HepG2 (cell line): ENCODE measurements around the gene FBLIM1. TPM values are rescaled to one million over a fixed set of nuclear protein-coding genes. Genes with fewer than 3 reads are reported as not detected.
A peak's percentile ranks its signal among the peaks of the same experiment; 100 is the strongest.

Experiments used
- ETV5 ChIP-seq: IDR thresholded peaks from 2 replicates; pipeline ENCODE4 v1.6.1; 2018; ENCODE audit warnings: missing biosample characterization, missing genetic modification reagents, inconsistent platforms, borderline replicate concordance
- MAZ ChIP-seq, 2 experiments: sonication (generic) in 1 of 2; formaldehyde crosslinking in 1 of 2; IDR thresholded peaks; 2 replicates each; pipeline versions ENCODE4 v1.5.0 to v1.6.1; 2012 to 2020; ENCODE audit warnings: low read depth in 2 of 2, mild to moderate bottlenecking in 2 of 2, borderline replicate concordance in 1 of 2, improper control_type of control experiment in 1 of 2, low read length in 1 of 2, missing genetic modification reagents in 1 of 2, moderate library complexity in 1 of 2
- MYNN ChIP-seq: sonication (generic); formaldehyde crosslinking; IDR thresholded peaks from 2 replicates; pipeline ENCODE4 v1.4.0; 2020; ENCODE audit warnings: mild to moderate bottlenecking, low read depth, missing genetic modification reagents
- POLR2G ChIP-seq: fragments of 200-400 bp; formaldehyde crosslinking; IDR thresholded peaks from 2 replicates; pipeline ENCODE4 v1.6.1; 2018; ENCODE audit warnings: mild to moderate bottlenecking, low read depth, low read length, moderate library complexity
- SAP130 ChIP-seq: IDR thresholded peaks from 2 replicates; pipeline ENCODE4 v1.6.1; 2016; ENCODE audit warnings: low read depth
- ZBTB38 ChIP-seq: sonication (generic); formaldehyde crosslinking; IDR thresholded peaks from 2 replicates; pipeline ENCODE4 v1.5.1; 2020; ENCODE audit warnings: mild to moderate bottlenecking, missing genetic modification reagents
- ZNF619 ChIP-seq: sonication (generic); formaldehyde crosslinking; IDR thresholded peaks from 2 replicates; pipeline ENCODE4 v1.4.0; 2020; ENCODE audit warnings: mild to moderate bottlenecking, missing genetic modification reagents
- polyA plus RNA-seq, 8 experiments: library from polyadenylated mRNA; depleted of rRNA in 3 of 8; stranded (reverse) in 7 of 8; unstranded in 1 of 8; fragments of >200 nt; fragmentation: Illumina TruSeq in 4 of 8; extraction: Trizol in 4 of 8; gene quantifications; 2 replicates each; pipeline versions ENCODE4 v1.2.1 to v1.2.3, GENCODE V29; 2011 to 2016; ENCODE audit warnings: low read depth in 4 of 8, missing spikeins in 1 of 8, mixed read lengths in 1 of 8; ENCODE audit not compliant: insufficient read depth in 1 of 8
- total RNA-seq, 5 experiments: library from RNA; depleted of rRNA; stranded (reverse); fragments of >200 nt; fragmentation: Illumina TruSeq; extraction: Trizol; gene quantifications; 2 replicates each; pipeline ENCODE4 v1.2.3, GENCODE V29; 2016; ENCODE audit warnings: low read depth in 1 of 5
- TF ChIP-seq, protein P1 (sequence below): sonication (generic); formaldehyde crosslinking; IDR thresholded peaks from one replicate; pipeline ENCODE4 v1.5.1; 2020; ENCODE audit warnings: mild to moderate bottlenecking, missing genetic modification reagents; ENCODE audit errors: not compliant biosample characterization
- TF ChIP-seq, protein P2 (sequence below): sonication (generic); formaldehyde crosslinking; IDR thresholded peaks from 2 replicates; pipeline ENCODE4 v1.9.0; 2022; ENCODE audit warnings: low read depth, missing genetic modification reagents
- TF ChIP-seq, protein P3 (sequence below): IDR thresholded peaks from 2 replicates; pipeline ENCODE4 v1.4.0; 2020; ENCODE audit warnings: mild to moderate bottlenecking, missing genetic modification reagents
- TF ChIP-seq, protein P4 (sequence below): sonication (generic); formaldehyde crosslinking; IDR thresholded peaks from 2 replicates; pipeline ENCODE4 v1.4.0; 2020; ENCODE audit warnings: missing genetic modification reagents, borderline replicate concordance

The FBLIM1 gene
- total and polyA plus RNA-seq, 2 of the 13 experiments (the other 11 are each of a cell fraction or from before 2014, with no cell fraction given): 10.6 to 23.0 TPM

DNA sequence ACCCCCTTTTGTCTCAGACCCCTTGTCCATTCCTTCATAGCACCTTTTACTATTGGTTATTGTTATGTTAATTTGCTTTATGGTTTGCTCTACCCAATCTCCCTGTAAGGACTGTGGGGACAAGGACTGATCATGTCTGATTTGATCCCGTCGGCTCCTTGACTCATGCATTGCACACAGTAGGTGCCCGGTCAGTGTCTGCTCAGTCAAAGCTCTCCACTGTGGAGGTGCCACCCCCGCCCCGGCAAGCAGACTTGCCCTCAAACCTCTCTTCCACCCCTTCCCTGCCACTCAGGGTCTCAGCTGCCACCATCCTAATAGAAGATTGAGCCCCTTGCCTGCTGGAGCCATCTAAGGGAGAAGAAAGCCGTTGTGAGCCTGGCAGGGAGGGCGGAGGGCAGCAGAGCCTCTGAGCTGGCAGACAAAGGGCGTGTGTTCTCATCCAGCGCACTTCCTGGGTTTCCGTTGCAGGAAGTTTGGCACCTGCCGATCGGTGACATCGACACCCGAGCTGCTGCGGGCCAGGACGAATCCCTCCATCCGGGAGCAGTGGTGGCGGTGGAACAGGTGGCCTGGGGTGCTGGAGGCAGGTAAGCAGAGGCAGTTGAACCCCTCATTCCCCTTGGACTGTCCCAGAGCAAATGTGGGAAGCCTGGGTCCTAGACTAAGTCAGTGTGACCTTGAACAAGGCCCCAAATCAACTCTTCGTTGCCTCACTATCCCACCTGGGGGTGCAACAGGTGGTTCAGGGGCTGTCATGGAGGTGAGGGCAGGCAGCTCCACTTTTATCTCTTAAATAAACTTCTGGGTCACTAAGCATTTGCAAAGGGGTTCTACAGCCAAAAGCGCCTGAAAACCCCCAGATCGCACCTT, 2.2 kb upstream of the FBLIM1 start (continued):
- TF ChIP-seq, protein P1, sequence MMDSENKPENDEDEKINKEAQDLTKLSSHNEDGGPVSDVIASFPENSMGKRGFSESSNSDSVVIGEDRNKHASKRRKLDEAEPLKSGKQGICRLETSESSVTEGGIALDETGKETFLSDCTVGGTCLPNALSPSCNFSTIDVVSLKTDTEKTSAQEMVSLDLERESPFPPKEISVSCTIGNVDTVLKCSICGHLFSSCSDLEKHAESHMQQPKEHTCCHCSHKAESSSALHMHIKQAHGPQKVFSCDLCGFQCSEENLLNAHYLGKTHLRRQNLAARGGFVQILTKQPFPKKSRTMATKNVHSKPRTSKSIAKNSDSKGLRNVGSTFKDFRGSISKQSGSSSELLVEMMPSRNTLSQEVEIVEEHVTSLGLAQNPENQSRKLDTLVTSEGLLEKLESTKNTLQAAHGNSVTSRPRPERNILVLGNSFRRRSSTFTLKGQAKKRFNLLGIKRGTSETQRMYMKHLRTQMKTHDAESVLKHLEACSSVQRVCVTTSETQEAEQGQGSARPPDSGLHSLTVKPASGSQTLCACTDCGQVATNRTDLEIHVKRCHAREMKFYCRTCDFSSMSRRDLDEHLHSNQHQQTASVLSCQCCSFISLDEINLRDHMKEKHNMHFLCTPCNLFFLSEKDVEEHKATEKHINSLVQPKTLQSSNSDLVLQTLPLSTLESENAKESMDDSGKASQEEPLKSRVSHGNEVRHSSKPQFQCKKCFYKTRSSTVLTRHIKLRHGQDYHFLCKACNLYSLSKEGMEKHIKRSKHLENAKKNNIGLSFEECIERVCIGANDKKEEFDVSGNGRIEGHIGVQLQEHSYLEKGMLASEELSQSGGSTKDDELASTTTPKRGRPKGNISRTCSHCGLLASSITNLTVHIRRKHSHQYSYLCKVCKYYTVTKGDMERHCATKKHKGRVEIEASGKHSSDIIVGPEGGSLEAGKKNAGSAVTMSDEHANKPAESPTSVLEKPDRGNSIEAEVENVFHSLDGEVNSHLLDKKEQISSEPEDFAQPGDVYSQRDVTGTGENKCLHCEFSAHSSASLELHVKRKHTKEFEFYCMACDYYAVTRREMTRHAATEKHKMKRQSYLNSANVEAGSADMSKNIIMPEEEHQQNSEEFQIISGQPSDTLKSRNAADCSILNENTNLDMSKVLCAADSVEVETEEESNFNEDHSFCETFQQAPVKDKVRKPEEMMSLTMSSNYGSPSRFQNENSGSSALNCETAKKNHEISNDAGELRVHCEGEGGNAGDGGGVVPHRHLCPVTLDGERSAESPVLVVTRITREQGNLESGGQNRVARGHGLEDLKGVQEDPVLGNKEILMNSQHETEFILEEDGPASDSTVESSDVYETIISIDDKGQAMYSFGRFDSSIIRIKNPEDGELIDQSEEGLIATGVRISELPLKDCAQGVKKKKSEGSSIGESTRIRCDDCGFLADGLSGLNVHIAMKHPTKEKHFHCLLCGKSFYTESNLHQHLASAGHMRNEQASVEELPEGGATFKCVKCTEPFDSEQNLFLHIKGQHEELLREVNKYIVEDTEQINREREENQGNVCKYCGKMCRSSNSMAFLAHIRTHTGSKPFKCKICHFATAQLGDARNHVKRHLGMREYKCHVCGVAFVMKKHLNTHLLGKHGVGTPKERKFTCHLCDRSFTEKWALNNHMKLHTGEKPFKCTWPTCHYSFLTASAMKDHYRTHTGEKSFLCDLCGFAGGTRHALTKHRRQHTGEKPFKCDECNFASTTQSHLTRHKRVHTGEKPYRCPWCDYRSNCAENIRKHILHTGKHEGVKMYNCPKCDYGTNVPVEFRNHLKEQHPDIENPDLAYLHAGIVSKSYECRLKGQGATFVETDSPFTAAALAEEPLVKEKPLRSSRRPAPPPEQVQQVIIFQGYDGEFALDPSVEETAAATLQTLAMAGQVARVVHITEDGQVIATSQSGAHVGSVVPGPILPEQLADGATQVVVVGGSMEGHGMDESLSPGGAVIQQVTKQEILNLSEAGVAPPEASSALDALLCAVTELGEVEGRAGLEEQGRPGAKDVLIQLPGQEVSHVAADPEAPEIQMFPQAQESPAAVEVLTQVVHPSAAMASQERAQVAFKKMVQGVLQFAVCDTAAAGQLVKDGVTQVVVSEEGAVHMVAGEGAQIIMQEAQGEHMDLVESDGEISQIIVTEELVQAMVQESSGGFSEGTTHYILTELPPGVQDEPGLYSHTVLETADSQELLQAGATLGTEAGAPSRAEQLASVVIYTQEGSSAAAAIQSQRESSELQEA (CRISPR knock-in tag): no peak
- TF ChIP-seq ETV5 (CRISPR knock-in tag): peak; percentile 65; the same call in 1 of the 2 replicates
- 0 out of 2 replicates have a peak, but pooled peaks have one; percentile 11 for TF ChIP-seq ZBTB38 (CRISPR knock-in tag)
- TF ChIP-seq, protein P2, sequence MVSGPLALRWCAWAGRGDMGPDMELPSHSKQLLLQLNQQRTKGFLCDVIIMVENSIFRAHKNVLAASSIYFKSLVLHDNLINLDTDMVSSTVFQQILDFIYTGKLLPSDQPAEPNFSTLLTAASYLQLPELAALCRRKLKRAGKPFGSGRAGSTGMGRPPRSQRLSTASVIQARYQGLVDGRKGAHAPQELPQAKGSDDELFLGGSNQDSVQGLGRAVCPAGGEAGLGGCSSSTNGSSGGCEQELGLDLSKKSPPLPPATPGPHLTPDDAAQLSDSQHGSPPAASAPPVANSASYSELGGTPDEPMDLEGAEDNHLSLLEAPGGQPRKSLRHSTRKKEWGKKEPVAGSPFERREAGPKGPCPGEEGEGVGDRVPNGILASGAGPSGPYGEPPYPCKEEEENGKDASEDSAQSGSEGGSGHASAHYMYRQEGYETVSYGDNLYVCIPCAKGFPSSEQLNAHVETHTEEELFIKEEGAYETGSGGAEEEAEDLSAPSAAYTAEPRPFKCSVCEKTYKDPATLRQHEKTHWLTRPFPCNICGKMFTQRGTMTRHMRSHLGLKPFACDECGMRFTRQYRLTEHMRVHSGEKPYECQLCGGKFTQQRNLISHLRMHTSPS: peak; percentile 87
- TF ChIP-seq, protein P3, sequence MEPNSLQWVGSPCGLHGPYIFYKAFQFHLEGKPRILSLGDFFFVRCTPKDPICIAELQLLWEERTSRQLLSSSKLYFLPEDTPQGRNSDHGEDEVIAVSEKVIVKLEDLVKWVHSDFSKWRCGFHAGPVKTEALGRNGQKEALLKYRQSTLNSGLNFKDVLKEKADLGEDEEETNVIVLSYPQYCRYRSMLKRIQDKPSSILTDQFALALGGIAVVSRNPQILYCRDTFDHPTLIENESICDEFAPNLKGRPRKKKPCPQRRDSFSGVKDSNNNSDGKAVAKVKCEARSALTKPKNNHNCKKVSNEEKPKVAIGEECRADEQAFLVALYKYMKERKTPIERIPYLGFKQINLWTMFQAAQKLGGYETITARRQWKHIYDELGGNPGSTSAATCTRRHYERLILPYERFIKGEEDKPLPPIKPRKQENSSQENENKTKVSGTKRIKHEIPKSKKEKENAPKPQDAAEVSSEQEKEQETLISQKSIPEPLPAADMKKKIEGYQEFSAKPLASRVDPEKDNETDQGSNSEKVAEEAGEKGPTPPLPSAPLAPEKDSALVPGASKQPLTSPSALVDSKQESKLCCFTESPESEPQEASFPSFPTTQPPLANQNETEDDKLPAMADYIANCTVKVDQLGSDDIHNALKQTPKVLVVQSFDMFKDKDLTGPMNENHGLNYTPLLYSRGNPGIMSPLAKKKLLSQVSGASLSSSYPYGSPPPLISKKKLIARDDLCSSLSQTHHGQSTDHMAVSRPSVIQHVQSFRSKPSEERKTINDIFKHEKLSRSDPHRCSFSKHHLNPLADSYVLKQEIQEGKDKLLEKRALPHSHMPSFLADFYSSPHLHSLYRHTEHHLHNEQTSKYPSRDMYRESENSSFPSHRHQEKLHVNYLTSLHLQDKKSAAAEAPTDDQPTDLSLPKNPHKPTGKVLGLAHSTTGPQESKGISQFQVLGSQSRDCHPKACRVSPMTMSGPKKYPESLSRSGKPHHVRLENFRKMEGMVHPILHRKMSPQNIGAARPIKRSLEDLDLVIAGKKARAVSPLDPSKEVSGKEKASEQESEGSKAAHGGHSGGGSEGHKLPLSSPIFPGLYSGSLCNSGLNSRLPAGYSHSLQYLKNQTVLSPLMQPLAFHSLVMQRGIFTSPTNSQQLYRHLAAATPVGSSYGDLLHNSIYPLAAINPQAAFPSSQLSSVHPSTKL (CRISPR knock-in tag): peak; percentile 13; the same call in 1 of the 2 replicates
- TF ChIP-seq MAZ (IDR thresholded peaks at IDR 0.05; ENCODE audit: borderline replicate concordance, low read depth, low read length): no peak
- no peak for TF ChIP-seq MAZ (CRISPR knock-in tag; IDR thresholded peaks at IDR 0.05; ENCODE audit: low read depth)
- TF ChIP-seq SAP130 (CRISPR knock-in tag): peak; percentile 53
- TF ChIP-seq ZNF619: no peak
- TF ChIP-seq, protein P4, sequence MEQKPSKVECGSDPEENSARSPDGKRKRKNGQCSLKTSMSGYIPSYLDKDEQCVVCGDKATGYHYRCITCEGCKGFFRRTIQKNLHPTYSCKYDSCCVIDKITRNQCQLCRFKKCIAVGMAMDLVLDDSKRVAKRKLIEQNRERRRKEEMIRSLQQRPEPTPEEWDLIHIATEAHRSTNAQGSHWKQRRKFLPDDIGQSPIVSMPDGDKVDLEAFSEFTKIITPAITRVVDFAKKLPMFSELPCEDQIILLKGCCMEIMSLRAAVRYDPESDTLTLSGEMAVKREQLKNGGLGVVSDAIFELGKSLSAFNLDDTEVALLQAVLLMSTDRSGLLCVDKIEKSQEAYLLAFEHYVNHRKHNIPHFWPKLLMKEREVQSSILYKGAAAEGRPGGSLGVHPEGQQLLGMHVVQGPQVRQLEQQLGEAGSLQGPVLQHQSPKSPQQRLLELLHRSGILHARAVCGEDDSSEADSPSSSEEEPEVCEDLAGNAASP (CRISPR knock-in tag): no peak; the same call in 1 of the 2 replicates
- peak; percentile 48; the same call in 1 of the 2 replicates for TF ChIP-seq POLR2G
- TF ChIP-seq MYNN (CRISPR knock-in tag): no peak
